GM12874 (cell line): ENCODE results near the gene CXCR5.

Experiments
- CTCF ChIP-seq: IDR thresholded peaks from 2 replicates; pipeline ENCODE4 v1.5.1; 2011; ENCODE audit warnings: low read depth, mild to moderate bottlenecking, control low read depth, low read length, moderate library complexity; ENCODE audit not compliant: insufficient read depth

CXCR5 gene

GRCh38 chr11:118907051-118908042, 23.7 kb downstream of the CXCR5 start:
- TF ChIP-seq CTCF: peak; percentile 88

GRCh38 chr11:118908264-118908663, 24.6 kb downstream of the CXCR5 start:
- TF ChIP-seq CTCF: no peak

- no peak for TF ChIP-seq CTCF
Measured at GRCh38 chr11:118908901-118909618, 25.4 kb downstream of the CXCR5 start.

- TF ChIP-seq CTCF: no peak
Measured at GRCh38 chr11:118909619-118910308, 26.1 kb downstream of the CXCR5 start.

- TF ChIP-seq CTCF: no peak
Measured at GRCh38 chr11:118910309-118911112, 26.8 kb downstream of the CXCR5 start.

- TF ChIP-seq CTCF: no peak
Measured at GRCh38 chr11:118911113-118911879, 27.6 kb downstream of the CXCR5 start.
